PC-9 (cell line): ENCODE results near the gene NGB.

Source experiments
- EZH2 ChIP-seq: fragments of 200-600 bp; sonication (generic); IDR thresholded peaks from 2 replicates; pipeline ENCODE4 v1.8.0; 2017; ENCODE audit warnings: antibody characterized with exemption, low read depth
- TF ChIP-seq, protein P1 (sequence below): fragments of 200-600 bp; sonication (generic); conservative IDR thresholded peaks from 2 replicates; pipeline ENCODE4 v1.6.1; 2017; ENCODE audit warnings: mixed run types, antibody characterized with exemption, mild to moderate bottlenecking, moderate library complexity

DNA sequence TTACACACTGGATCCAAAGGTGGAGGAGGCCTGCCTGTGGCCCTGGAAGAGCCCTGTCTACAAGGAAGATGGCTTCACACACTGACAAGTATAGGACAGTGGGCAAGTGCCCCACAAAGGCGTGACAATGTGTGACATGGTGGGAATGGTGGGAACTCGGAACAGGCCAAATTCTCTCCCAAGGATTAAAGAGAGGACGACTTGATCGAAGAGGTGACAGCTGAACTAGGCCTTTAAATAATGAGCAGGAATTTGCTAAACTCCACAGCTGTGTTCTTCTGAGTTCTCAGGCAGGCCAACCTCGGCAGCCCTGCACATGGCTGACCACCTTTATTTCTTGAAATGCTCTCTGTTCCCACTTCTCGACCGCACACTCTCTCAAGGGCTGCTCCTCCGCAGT is 25.9 kb upstream of the NGB start:
- TF ChIP-seq, protein P1, sequence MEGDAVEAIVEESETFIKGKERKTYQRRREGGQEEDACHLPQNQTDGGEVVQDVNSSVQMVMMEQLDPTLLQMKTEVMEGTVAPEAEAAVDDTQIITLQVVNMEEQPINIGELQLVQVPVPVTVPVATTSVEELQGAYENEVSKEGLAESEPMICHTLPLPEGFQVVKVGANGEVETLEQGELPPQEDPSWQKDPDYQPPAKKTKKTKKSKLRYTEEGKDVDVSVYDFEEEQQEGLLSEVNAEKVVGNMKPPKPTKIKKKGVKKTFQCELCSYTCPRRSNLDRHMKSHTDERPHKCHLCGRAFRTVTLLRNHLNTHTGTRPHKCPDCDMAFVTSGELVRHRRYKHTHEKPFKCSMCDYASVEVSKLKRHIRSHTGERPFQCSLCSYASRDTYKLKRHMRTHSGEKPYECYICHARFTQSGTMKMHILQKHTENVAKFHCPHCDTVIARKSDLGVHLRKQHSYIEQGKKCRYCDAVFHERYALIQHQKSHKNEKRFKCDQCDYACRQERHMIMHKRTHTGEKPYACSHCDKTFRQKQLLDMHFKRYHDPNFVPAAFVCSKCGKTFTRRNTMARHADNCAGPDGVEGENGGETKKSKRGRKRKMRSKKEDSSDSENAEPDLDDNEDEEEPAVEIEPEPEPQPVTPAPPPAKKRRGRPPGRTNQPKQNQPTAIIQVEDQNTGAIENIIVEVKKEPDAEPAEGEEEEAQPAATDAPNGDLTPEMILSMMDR = no peak
- no peak for TF ChIP-seq EZH2
